A549 (cell line): Measurements from ENCODE around the gene RNF17.

Source experiments
- CBX8 ChIP-seq: fragments of 200-600 bp; sonication (generic); IDR thresholded peaks from 2 replicates; pipeline ENCODE4 v1.6.1; 2016
- CEBPB ChIP-seq, 2 experiments: fragments of >200 bp in 1 of 2; sonication (Bioruptor Twin) in 1 of 2; formaldehyde crosslinking in 1 of 2; IDR thresholded peaks; 2 replicates each; pipeline ENCODE4 v1.6.1; 2012 to 2016
- CHD4 ChIP-seq: fragments of 200-600 bp; sonication (generic); IDR thresholded peaks from 2 replicates; pipeline ENCODE4 v1.6.1; 2016; ENCODE audit warnings: antibody characterized with exemption, mild to moderate bottlenecking, borderline replicate concordance
- CTCF ChIP-seq: fragments of >200 bp; sonication (Bioruptor Twin); formaldehyde crosslinking; IDR thresholded peaks from 3 replicates; pipeline ENCODE4 v1.5.1; 2016
- EP300 ChIP-seq, 2 experiments: fragments of >200 bp; sonication (Bioruptor Twin); formaldehyde crosslinking; IDR thresholded peaks; 2 replicates in 1 of 2; 3 replicates in 1 of 2; pipeline ENCODE4 v1.6.1; 2016 to 2017
- FOSL2 ChIP-seq, 2 experiments: fragments of 450-650 bp in 1 of 2; fragments of >200 bp in 1 of 2; sonication (Bioruptor Twin) in 1 of 2; formaldehyde crosslinking; IDR thresholded peaks; 2 replicates each; pipeline versions ENCODE4 v1.5.0 to v1.6.1; 2016 to 2020; ENCODE audit warnings: mild to moderate bottlenecking in 1 of 2, moderate library complexity in 1 of 2
- HOXA7 ChIP-seq: fragments of 250-450 bp; sonication (Bioruptor Pico); IDR thresholded peaks from 2 replicates; pipeline ENCODE4 v1.5.0; 2020; ENCODE audit warnings: mild to moderate bottlenecking, moderate library complexity
- KDM5A ChIP-seq: fragments of 200-600 bp; sonication (generic); IDR thresholded peaks from 2 replicates; pipeline ENCODE4 v1.6.1; 2016; ENCODE audit warnings: antibody characterized with exemption, mild to moderate bottlenecking
- MAX ChIP-seq: IDR thresholded peaks from 2 replicates; pipeline ENCODE4 v1.6.1; 2012
- POLR2A ChIP-seq: IDR thresholded peaks from 2 replicates; pipeline ENCODE4 v1.6.1; 2012; ENCODE audit warnings: mild to moderate bottlenecking, low read length
- USF2 ChIP-seq: fragments of 450-650 bp; IDR thresholded peaks from 2 replicates; pipeline ENCODE4 v1.6.1; 2014; ENCODE audit warnings: antibody characterized with exemption
- TF ChIP-seq, protein P1 (sequence below): fragments of 200-600 bp; sonication (generic); IDR thresholded peaks from 2 replicates; pipeline ENCODE4 v1.6.1; 2016; ENCODE audit warnings: antibody characterized with exemption, mild to moderate bottlenecking, moderate library complexity
- TF ChIP-seq, protein P2 (sequence below): fragments of >200 bp; sonication (Bioruptor Twin); formaldehyde crosslinking; IDR thresholded peaks from 3 replicates; pipeline ENCODE4 v1.6.1; 2016

DNA sequence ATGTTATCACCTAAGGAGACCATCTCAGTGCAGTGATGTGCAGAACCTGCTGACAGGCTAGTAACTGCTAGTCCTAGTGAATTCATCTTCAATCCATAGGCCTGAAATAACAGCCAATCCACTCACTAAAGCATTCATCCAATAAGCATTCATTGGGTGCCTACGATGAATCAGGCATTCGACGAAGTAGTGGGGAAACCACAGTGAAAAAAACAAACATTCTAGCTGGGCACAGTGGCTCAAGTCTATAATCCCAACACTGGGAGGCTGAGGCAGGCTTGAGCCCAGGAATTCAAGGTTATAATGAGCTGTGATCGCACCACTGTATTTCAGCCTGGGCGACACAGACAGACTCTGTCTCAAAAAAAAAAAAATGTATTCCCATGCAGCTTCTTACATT is 135.6 kb downstream of the RNF17 start:
- no peak for TF ChIP-seq CEBPB (IDR thresholded peaks at IDR 0.05)
- TF ChIP-seq POLR2A, result no peak
- no peak for TF ChIP-seq KDM5A
- TF ChIP-seq CTCF, result no peak
- no peak for TF ChIP-seq CBX8
- TF ChIP-seq HOXA7, result no peak
- TF ChIP-seq FOSL2 (IDR thresholded peaks at IDR 0.05), result no peak
- TF ChIP-seq FOSL2 (CRISPR knock-in tag; IDR thresholded peaks at IDR 0.05), result no peak
- TF ChIP-seq EP300 (IDR thresholded peaks at IDR 0.05), result no peak
- no peak for TF ChIP-seq MAX
- TF ChIP-seq, protein P1, sequence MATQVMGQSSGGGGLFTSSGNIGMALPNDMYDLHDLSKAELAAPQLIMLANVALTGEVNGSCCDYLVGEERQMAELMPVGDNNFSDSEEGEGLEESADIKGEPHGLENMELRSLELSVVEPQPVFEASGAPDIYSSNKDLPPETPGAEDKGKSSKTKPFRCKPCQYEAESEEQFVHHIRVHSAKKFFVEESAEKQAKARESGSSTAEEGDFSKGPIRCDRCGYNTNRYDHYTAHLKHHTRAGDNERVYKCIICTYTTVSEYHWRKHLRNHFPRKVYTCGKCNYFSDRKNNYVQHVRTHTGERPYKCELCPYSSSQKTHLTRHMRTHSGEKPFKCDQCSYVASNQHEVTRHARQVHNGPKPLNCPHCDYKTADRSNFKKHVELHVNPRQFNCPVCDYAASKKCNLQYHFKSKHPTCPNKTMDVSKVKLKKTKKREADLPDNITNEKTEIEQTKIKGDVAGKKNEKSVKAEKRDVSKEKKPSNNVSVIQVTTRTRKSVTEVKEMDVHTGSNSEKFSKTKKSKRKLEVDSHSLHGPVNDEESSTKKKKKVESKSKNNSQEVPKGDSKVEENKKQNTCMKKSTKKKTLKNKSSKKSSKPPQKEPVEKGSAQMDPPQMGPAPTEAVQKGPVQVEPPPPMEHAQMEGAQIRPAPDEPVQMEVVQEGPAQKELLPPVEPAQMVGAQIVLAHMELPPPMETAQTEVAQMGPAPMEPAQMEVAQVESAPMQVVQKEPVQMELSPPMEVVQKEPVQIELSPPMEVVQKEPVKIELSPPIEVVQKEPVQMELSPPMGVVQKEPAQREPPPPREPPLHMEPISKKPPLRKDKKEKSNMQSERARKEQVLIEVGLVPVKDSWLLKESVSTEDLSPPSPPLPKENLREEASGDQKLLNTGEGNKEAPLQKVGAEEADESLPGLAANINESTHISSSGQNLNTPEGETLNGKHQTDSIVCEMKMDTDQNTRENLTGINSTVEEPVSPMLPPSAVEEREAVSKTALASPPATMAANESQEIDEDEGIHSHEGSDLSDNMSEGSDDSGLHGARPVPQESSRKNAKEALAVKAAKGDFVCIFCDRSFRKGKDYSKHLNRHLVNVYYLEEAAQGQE, result no peak
- TF ChIP-seq, protein P2, sequence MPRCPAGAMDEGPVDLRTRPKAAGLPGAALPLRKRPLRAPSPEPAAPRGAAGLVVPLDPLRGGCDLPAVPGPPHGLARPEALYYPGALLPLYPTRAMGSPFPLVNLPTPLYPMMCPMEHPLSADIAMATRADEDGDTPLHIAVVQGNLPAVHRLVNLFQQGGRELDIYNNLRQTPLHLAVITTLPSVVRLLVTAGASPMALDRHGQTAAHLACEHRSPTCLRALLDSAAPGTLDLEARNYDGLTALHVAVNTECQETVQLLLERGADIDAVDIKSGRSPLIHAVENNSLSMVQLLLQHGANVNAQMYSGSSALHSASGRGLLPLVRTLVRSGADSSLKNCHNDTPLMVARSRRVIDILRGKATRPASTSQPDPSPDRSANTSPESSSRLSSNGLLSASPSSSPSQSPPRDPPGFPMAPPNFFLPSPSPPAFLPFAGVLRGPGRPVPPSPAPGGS, result no peak
- TF ChIP-seq CHD4, result no peak
- no peak for TF ChIP-seq USF2
